ENCODE data around the gene TLR1. TPM values are rescaled to one million over a fixed set of nuclear protein-coding genes. Genes with fewer than 3 reads are reported as not detected.

Gene TLR1
- total RNA-seq, 4 donors from 2014 or later = 2.5 to 11.3 (median 10.3) TPM

- Histone ChIP-seq H3K4me3 (no peak overlapping the region), H3K9me3 (peaks cover 0 to 3% (median 0%) of the 10 kb centered on the region in 3 donors), H3K27me3 (no peaks in the 10 kb centered on the region), H3K36me3 (peaks cover 0 to 31% (median 0%) of the 10 kb centered on the region in 3 donors), H3K27ac (no peak overlapping the region), H3K4me1 (peaks cover 0 to 25% (median 4%) of the 10 kb centered on the region in 3 donors)
- intact Hi-C loops (cut with DNase I) = no loop called here
- DNase-seq = no peak
- WGBS, 2 donors = 94 to 100% methylated on average over 2 of the region's 2 CpGs
- TF ChIP-seq CTCF (IDR thresholded peaks at IDR 0.05) (no peak), POLR2A (IDR thresholded peaks at IDR 0.05) (no peak)
These were observed 4.2 kb downstream of the TLR1 start for GRCh38 chr4:38800366-38800765.

DNA sequence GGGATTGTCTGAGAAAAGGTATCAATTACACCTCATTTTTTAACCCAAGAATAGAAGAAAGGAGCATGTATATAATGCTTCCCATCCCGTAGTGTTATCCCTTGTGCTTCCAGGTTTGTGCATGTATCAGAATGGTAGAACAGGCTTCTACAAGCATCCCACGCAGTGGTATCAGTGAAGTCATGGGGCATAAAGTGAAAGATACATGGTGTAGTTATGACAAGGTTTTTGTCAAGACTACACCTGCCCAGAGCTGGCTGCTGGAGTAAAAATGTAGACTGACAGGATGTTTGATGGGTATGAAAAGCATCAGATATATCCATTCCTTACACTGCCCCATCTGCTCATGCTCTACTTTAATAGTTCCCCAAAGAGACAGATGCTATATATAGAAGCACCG lies 9.5 kb downstream of the TLR1 start:
- DNase-seq = no peak
- Histone ChIP-seq H3K27me3 (no peaks in the 10 kb centered on the region), H3K4me1 (no peaks in the 10 kb centered on the region), H3K36me3 (peaks cover 0 to 23% (median 0%) of the 10 kb centered on the region in 3 donors), H3K4me3 (no peak overlapping the region), H3K27ac (no peak overlapping the region), H3K9me3 (peaks cover 0 to 3% (median 0%) of the 10 kb centered on the region in 3 donors)
- TF ChIP-seq CTCF (IDR thresholded peaks at IDR 0.05) = no peak
- TF ChIP-seq POLR2A (IDR thresholded peaks at IDR 0.05) = no peak
- intact Hi-C loops (cut with DNase I) = no loop called here
- 45 to 46% methylated on average over 3 of the region's 3 CpGs for WGBS, 2 donors

- Histone ChIP-seq H3K27ac (no peak overlapping the region), H3K4me1 (no peaks in the 10 kb centered on the region), H3K36me3 (peaks cover 0 to 12% (median 0%) of the 10 kb centered on the region in 3 donors), H3K27me3 (no peaks in the 10 kb centered on the region), H3K9me3 (peaks cover 0 to 2% (median 0%) of the 10 kb centered on the region in 3 donors), H3K4me3 (no peak overlapping the region)
- intact Hi-C loops (cut with DNase I) = no loop called here
- no peak for DNase-seq
- no peak for TF ChIP-seq CTCF (IDR thresholded peaks at IDR 0.05)
- no peak for TF ChIP-seq POLR2A (IDR thresholded peaks at IDR 0.05)
- 72 to 86% methylated on average over 2 of the region's 2 CpGs for WGBS, 2 donors
These were observed 10.5 kb downstream of the TLR1 start for GRCh38 chr4:38794051-38794450.

DNA sequence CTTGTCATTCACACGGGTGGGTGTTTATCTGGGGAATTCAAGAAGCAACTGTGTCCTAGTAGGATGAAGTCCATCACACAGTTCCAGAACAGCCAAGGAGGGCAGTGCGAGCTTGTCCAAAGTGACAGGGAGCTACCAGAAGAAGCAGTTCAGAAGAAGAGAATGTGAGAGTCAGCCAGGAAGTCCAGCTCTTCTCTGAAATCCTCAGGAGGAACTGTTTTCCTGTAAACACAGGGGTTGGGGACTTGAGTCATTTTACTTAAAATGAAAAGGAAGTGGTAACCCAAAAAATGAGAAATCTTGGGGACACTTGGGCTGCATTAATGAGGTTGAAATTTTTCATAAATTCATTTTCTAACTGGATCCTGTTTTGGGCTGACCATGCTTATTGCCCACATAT lies 13.6 kb downstream of the TLR1 start:
- peaks cover 0 to 10% (median 0%) of the 10 kb centered on the region in 3 donors for H3K4me1 ChIP-seq
- no peak for DNase-seq
- TF ChIP-seq CTCF (IDR thresholded peaks at IDR 0.05) = no peak
- TF ChIP-seq POLR2A (IDR thresholded peaks at IDR 0.05) = no peak
- no peak overlapping the region for H3K27ac ChIP-seq
- WGBS, 2 donors = 56 to 72% methylated on average over 2 of the region's 2 CpGs
- H3K4me3 ChIP-seq = no peak overlapping the region
- H3K9me3 ChIP-seq = no peaks in the 10 kb centered on the region
- H3K27me3 ChIP-seq = no peaks in the 10 kb centered on the region
- H3K36me3 ChIP-seq = no peaks in the 10 kb centered on the region
- intact Hi-C loops (cut with DNase I) = no loop called here

DNA sequence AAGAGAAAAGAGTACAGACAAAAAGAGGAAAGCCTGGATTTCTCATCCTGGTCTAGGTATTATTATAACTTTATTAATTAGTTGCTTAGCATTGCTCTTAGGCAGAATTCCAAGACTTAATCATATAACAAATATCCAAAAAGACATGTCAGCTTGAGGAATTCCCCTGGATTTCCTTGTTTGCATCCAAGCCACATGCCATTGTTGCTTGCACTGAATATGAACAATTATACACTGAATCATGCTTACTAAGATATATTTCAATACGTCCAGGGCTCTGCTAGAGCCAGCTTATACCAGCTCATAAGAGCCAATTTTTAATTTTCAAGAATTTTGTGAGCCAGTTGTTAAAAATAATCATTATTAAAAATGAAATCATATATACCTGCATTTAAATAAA lies 16.3 kb downstream of the TLR1 start:
- 9 to 24% methylated on average over 1 of the region's 1 CpG for WGBS, 2 donors
- Histone ChIP-seq H3K4me3 (no peak overlapping the region), H3K27me3 (no peaks in the 10 kb centered on the region), H3K27ac (no peak overlapping the region), H3K9me3 (no peaks in the 10 kb centered on the region), H3K36me3 (no peaks in the 10 kb centered on the region), H3K4me1 (peaks cover 0 to 10% (median 0%) of the 10 kb centered on the region in 3 donors)
- no peak for DNase-seq
- intact Hi-C loops (cut with DNase I) = no loop called here
- TF ChIP-seq POLR2A (IDR thresholded peaks at IDR 0.05) = no peak
- no peak for TF ChIP-seq CTCF (IDR thresholded peaks at IDR 0.05)

Measured in esophagus squamous epithelium (tissue), 5 donors.